ENCODE results near the gene EPB41L5. TPM values are rescaled to one million over a fixed set of nuclear protein-coding genes. Genes with fewer than 3 reads are reported as not detected.
A peak's percentile ranks its signal among the peaks of the same experiment; 100 is the strongest.

Gene EPB41L5
- total and polyA plus RNA-seq, 10 of the 15 experiments (the other 5 are each of a cell fraction or from before 2014, with no cell fraction given): 2.1 to 20.4 (median 8.2) TPM

DNA sequence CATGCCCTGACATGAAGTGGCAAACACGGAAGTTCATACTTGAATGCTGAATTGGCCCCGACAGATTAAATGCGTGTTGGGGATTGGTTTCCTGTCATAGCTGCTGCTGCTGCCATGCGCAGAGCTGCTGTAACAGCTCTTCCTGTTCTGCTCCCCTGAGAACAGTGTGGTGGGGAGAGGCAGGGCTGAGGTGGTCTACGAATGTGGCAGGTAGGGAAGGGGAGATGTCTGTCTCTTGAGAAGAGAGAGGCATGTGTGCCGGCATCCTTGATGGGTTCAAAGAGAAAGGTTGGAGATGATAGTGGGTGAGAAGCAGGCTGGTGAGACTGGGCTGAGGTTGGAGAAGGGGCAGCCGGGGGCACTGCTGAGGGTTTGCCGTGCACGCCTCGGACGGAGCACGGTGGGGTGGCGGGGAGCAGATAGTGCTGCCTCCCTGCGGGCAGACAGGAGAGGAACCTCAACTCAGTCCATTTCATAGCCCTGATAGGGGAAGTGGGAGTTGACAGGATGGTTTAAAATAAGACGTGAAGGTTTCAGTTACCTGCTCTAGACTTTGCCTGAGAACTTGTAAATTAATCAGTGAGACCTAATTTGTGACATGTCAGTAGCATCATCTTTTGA is 164.2 kb downstream of the EPB41L5 start (continued):
- TF ChIP-seq, protein P1, sequence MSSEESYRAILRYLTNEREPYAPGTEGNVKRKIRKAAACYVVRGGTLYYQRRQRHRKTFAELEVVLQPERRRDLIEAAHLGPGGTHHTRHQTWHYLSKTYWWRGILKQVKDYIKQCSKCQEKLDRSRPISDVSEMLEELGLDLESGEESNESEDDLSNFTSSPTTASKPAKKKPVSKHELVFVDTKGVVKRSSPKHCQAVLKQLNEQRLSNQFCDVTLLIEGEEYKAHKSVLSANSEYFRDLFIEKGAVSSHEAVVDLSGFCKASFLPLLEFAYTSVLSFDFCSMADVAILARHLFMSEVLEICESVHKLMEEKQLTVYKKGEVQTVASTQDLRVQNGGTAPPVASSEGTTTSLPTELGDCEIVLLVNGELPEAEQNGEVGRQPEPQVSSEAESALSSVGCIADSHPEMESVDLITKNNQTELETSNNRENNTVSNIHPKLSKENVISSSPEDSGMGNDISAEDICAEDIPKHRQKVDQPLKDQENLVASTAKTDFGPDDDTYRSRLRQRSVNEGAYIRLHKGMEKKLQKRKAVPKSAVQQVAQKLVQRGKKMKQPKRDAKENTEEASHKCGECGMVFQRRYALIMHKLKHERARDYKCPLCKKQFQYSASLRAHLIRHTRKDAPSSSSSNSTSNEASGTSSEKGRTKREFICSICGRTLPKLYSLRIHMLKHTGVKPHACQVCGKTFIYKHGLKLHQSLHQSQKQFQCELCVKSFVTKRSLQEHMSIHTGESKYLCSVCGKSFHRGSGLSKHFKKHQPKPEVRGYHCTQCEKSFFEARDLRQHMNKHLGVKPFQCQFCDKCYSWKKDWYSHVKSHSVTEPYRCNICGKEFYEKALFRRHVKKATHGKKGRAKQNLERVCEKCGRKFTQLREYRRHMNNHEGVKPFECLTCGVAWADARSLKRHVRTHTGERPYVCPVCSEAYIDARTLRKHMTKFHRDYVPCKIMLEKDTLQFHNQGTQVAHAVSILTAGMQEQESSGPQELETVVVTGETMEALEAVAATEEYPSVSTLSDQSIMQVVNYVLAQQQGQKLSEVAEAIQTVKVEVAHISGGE (CRISPR knock-in tag; IDR thresholded peaks at IDR 0.05): no peak
- TF ChIP-seq, protein P2, sequence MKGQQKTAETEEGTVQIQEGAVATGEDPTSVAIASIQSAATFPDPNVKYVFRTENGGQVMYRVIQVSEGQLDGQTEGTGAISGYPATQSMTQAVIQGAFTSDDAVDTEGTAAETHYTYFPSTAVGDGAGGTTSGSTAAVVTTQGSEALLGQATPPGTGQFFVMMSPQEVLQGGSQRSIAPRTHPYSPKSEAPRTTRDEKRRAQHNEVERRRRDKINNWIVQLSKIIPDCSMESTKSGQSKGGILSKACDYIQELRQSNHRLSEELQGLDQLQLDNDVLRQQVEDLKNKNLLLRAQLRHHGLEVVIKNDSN (IDR thresholded peaks at IDR 0.05; ENCODE audit: borderline replicate concordance, extremely low read length, insufficient read depth, low read depth, low read length): no peak
- no peak for TF ChIP-seq NFYA (IDR thresholded peaks at IDR 0.05; ENCODE audit: borderline replicate concordance, low read depth, low read length)
- TF ChIP-seq NR2C1 (IDR thresholded peaks at IDR 0.05): no peak
- no peak for TF ChIP-seq WRNIP1 (IDR thresholded peaks at IDR 0.05; ENCODE audit: borderline replicate concordance, low read depth, low read length)
- 0 out of 2 replicates have a peak, but pooled peaks have one; percentile 5 for TF ChIP-seq CREM (IDR thresholded peaks at IDR 0.05; ENCODE audit: low read depth)
- TF ChIP-seq, protein P3, sequence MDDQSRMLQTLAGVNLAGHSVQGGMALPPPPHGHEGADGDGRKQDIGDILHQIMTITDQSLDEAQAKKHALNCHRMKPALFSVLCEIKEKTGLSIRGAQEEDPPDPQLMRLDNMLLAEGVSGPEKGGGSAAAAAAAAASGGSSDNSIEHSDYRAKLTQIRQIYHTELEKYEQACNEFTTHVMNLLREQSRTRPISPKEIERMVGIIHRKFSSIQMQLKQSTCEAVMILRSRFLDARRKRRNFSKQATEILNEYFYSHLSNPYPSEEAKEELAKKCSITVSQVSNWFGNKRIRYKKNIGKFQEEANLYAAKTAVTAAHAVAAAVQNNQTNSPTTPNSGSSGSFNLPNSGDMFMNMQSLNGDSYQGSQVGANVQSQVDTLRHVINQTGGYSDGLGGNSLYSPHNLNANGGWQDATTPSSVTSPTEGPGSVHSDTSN (IDR thresholded peaks at IDR 0.05; ENCODE audit: insufficient replicate concordance, low read depth, low read length): no peak
- TF ChIP-seq POLR2AphosphoS5 (IDR thresholded peaks at IDR 0.05; ENCODE audit: low read length): peak; percentile 79
- no peak for TF ChIP-seq TCF3 (IDR thresholded peaks at IDR 0.05; ENCODE audit: borderline replicate concordance, insufficient read depth, low read depth, low read length)
- peak; percentile 91 for TF ChIP-seq SMARCA5 (IDR thresholded peaks at IDR 0.05)
- TF ChIP-seq ZNF207 (IDR thresholded peaks at IDR 0.05; ENCODE audit: borderline replicate concordance): peak; percentile 59; the same call in 1 of the 2 replicates
- no peak for TF ChIP-seq FOS (IDR thresholded peaks at IDR 0.05; ENCODE audit: borderline replicate concordance, extremely low read depth, insufficient read length)
- TF ChIP-seq, protein P4, sequence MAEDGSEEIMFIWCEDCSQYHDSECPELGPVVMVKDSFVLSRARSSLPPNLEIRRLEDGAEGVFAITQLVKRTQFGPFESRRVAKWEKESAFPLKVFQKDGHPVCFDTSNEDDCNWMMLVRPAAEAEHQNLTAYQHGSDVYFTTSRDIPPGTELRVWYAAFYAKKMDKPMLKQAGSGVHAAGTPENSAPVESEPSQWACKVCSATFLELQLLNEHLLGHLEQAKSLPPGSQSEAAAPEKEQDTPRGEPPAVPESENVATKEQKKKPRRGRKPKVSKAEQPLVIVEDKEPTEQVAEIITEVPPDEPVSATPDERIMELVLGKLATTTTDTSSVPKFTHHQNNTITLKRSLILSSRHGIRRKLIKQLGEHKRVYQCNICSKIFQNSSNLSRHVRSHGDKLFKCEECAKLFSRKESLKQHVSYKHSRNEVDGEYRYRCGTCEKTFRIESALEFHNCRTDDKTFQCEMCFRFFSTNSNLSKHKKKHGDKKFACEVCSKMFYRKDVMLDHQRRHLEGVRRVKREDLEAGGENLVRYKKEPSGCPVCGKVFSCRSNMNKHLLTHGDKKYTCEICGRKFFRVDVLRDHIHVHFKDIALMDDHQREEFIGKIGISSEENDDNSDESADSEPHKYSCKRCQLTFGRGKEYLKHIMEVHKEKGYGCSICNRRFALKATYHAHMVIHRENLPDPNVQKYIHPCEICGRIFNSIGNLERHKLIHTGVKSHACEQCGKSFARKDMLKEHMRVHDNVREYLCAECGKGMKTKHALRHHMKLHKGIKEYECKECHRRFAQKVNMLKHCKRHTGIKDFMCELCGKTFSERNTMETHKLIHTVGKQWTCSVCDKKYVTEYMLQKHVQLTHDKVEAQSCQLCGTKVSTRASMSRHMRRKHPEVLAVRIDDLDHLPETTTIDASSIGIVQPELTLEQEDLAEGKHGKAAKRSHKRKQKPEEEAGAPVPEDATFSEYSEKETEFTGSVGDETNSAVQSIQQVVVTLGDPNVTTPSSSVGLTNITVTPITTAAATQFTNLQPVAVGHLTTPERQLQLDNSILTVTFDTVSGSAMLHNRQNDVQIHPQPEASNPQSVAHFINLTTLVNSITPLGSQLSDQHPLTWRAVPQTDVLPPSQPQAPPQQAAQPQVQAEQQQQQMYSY (CRISPR knock-in tag; IDR thresholded peaks at IDR 0.05): no peak
- TF ChIP-seq STAT3 (IDR thresholded peaks at IDR 0.05; ENCODE audit: low read depth, low read length): no peak
- TF ChIP-seq, protein P5, sequence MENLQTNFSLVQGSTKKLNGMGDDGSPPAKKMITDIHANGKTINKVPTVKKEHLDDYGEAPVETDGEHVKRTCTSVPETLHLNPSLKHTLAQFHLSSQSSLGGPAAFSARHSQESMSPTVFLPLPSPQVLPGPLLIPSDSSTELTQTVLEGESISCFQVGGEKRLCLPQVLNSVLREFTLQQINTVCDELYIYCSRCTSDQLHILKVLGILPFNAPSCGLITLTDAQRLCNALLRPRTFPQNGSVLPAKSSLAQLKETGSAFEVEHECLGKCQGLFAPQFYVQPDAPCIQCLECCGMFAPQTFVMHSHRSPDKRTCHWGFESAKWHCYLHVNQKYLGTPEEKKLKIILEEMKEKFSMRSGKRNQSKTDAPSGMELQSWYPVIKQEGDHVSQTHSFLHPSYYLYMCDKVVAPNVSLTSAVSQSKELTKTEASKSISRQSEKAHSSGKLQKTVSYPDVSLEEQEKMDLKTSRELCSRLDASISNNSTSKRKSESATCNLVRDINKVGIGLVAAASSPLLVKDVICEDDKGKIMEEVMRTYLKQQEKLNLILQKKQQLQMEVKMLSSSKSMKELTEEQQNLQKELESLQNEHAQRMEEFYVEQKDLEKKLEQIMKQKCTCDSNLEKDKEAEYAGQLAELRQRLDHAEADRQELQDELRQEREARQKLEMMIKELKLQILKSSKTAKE (IDR thresholded peaks at IDR 0.05; ENCODE audit: low read depth, poor library complexity, severe bottlenecking): peak; percentile 33
- TF ChIP-seq KDM1A (IDR thresholded peaks at IDR 0.05; ENCODE audit: borderline replicate concordance): no peak
- no peak for TF ChIP-seq PAX8 (IDR thresholded peaks at IDR 0.05)
- peak; percentile 69 for TF ChIP-seq DPF2 (IDR thresholded peaks at IDR 0.05)

Measured in GM12878 (cell line).